Adipocyte (in vitro differentiated cells): ENCODE results near the gene RNF114.

Source experiments
- DNase-seq: peaks from one replicate; pipeline ENCODE4 v3.0.0-alpha.2; 2015; ENCODE audit warnings: low read depth
- H3K27me3 ChIP-seq: replicated peaks from 2 replicates; pipeline ENCODE4 v1.7.0; 2013; ENCODE audit warnings: mild to moderate bottlenecking, low read length, moderate library complexity; ENCODE audit not compliant: control insufficient read depth, insufficient read depth
- H3K36me3 ChIP-seq: 2 replicates; pipeline ENCODE4 v1.7.0; 2013; ENCODE audit warnings: low read length, mild to moderate bottlenecking, moderate library complexity; ENCODE audit not compliant: control insufficient read depth, insufficient read depth, severe bottlenecking
- H3K4me1 ChIP-seq: 2 replicates; pipeline ENCODE4 v1.7.0; 2013; ENCODE audit warnings: mild to moderate bottlenecking, low read length, moderate library complexity; ENCODE audit not compliant: control insufficient read depth, insufficient read depth
- H3K4me3 ChIP-seq: 2 replicates; pipeline ENCODE4 v1.7.0; 2013; ENCODE audit warnings: mild to moderate bottlenecking, low read length, moderate library complexity
- H3K9ac ChIP-seq: 2 replicates; pipeline ENCODE4 v1.7.0; 2013; ENCODE audit warnings: mild to moderate bottlenecking, low read length, moderate library complexity
- H3K9me3 ChIP-seq: 2 replicates; pipeline ENCODE4 v1.7.0; 2013; ENCODE audit warnings: mild to moderate bottlenecking, low read length, moderate library complexity; ENCODE audit not compliant: control insufficient read depth

Gene RNF114

GRCh38 chr20:49938173-49939163, 2.3 kb downstream of the RNF114 start:
- no peaks in the 10 kb centered on the region for H3K9me3 ChIP-seq
- peak overlapping the region; percentile 64 for H3K9ac ChIP-seq
- DNase-seq: peak; percentile 82
- no peaks in the 10 kb centered on the region for H3K27me3 ChIP-seq
- peaks cover 30% of the 10 kb centered on the region for H3K36me3 ChIP-seq
- peak overlapping the region; percentile 98 for H3K4me3 ChIP-seq
- H3K4me1 ChIP-seq: peaks cover 37% of the 10 kb centered on the region

GRCh38 chr20:49941456-49941855, 5.3 kb downstream of the RNF114 start:
- H3K9ac ChIP-seq: no peak overlapping the region
- peaks cover 35% of the 10 kb centered on the region for H3K4me1 ChIP-seq
- H3K9me3 ChIP-seq: no peaks in the 10 kb centered on the region
- no peak overlapping the region for H3K4me3 ChIP-seq
- H3K36me3 ChIP-seq: peaks cover 53% of the 10 kb centered on the region
- no peak for DNase-seq
- H3K27me3 ChIP-seq: no peaks in the 10 kb centered on the region

- Histone ChIP-seq H3K4me3 (no peak overlapping the region), H3K9me3 (no peaks in the 10 kb centered on the region), H3K4me1 (peaks cover 31% of the 10 kb centered on the region), H3K36me3 (peaks cover 60% of the 10 kb centered on the region), H3K9ac (no peak overlapping the region), H3K27me3 (no peaks in the 10 kb centered on the region)
- DNase-seq: no peak
These were observed 6.1 kb downstream of the RNF114 start for GRCh38 chr20:49942303-49942702.

GRCh38 chr20:49942942-49943341, 6.7 kb downstream of the RNF114 start:
- no peak overlapping the region for H3K9ac ChIP-seq
- no peaks in the 10 kb centered on the region for H3K9me3 ChIP-seq
- peaks cover 25% of the 10 kb centered on the region for H3K4me1 ChIP-seq
- no peak for DNase-seq
- H3K36me3 ChIP-seq: peaks cover 63% of the 10 kb centered on the region
- H3K27me3 ChIP-seq: no peaks in the 10 kb centered on the region
- H3K4me3 ChIP-seq: no peak overlapping the region

GRCh38 chr20:49945306-49945700, 9.1 kb downstream of the RNF114 start:
- no peak for DNase-seq
- H3K4me3 ChIP-seq: no peak overlapping the region
- H3K9ac ChIP-seq: no peak overlapping the region
- H3K27me3 ChIP-seq: no peaks in the 10 kb centered on the region
- peaks cover 74% of the 10 kb centered on the region for H3K36me3 ChIP-seq
- no peaks in the 10 kb centered on the region for H3K9me3 ChIP-seq
- H3K4me1 ChIP-seq: peaks cover 20% of the 10 kb centered on the region

GRCh38 chr20:49945701-49946477, 9.7 kb downstream of the RNF114 start:
- peaks cover 80% of the 10 kb centered on the region for H3K36me3 ChIP-seq

GRCh38 chr20:49948178-49948577, 12.0 kb downstream of the RNF114 start:
- Histone ChIP-seq H3K4me3 (no peak overlapping the region), H3K36me3 (peaks cover 74% of the 10 kb centered on the region), H3K4me1 (peaks cover 36% of the 10 kb centered on the region), H3K9ac (peak overlapping the region; percentile 32), H3K27me3 (no peaks in the 10 kb centered on the region), H3K9me3 (no peaks in the 10 kb centered on the region)
- DNase-seq: no peak

More at GRCh38 chr20:49945701-49946477, 9.7 kb downstream of the RNF114 start:
- H3K9ac ChIP-seq: no peak overlapping the region
- H3K4me1 ChIP-seq: peaks cover 26% of the 10 kb centered on the region
- no peaks in the 10 kb centered on the region for H3K27me3 ChIP-seq
- DNase-seq: no peak
- no peak overlapping the region for H3K4me3 ChIP-seq
- no peaks in the 10 kb centered on the region for H3K9me3 ChIP-seq

- H3K36me3 ChIP-seq: peaks cover 78% of the 10 kb centered on the region
These were observed 12.8 kb downstream of the RNF114 start for GRCh38 chr20:49948809-49949507.

GRCh38 chr20:49951151-49951550, 15.0 kb downstream of the RNF114 start:
- Histone ChIP-seq H3K27me3 (no peaks in the 10 kb centered on the region), H3K4me1 (peaks cover 34% of the 10 kb centered on the region), H3K36me3 (peaks cover 74% of the 10 kb centered on the region), H3K4me3 (peak overlapping the region; percentile 24), H3K9ac (peak overlapping the region; percentile 52), H3K9me3 (no peaks in the 10 kb centered on the region)
- peak; percentile 74 for DNase-seq

More at GRCh38 chr20:49948809-49949507, 12.8 kb downstream of the RNF114 start:
- Histone ChIP-seq H3K9ac (peak overlapping the region; percentile 10), H3K9me3 (no peaks in the 10 kb centered on the region), H3K4me3 (peak overlapping the region; percentile 16), H3K27me3 (no peaks in the 10 kb centered on the region), H3K4me1 (peaks cover 36% of the 10 kb centered on the region)
- DNase-seq: peak; percentile 78

GRCh38 chr20:49955167-49955566, 19.0 kb downstream of the RNF114 start:
- H3K4me1 ChIP-seq: peaks cover 18% of the 10 kb centered on the region
- peaks cover 69% of the 10 kb centered on the region for H3K36me3 ChIP-seq
- no peak overlapping the region for H3K4me3 ChIP-seq
- H3K9me3 ChIP-seq: no peaks in the 10 kb centered on the region
- no peak for DNase-seq
- no peaks in the 10 kb centered on the region for H3K27me3 ChIP-seq
- no peak overlapping the region for H3K9ac ChIP-seq
